GM12801 (cell line): ENCODE data around the gene TNIP1.

Experiments
- CTCF ChIP-seq: IDR thresholded peaks from one replicate; pipeline ENCODE4 v1.5.1; 2011; ENCODE audit warnings: control low read depth; ENCODE audit not compliant: insufficient read length; ENCODE audit errors: extremely low read depth

The TNIP1 gene

GRCh38 chr5:150989695-150990094, 91.1 kb downstream of the TNIP1 start:
- no peak for TF ChIP-seq CTCF

- no peak for TF ChIP-seq CTCF
Observed at GRCh38 chr5:150987746-150988145, 93.1 kb downstream of the TNIP1 start.
